ENCODE data around the gene INPP5D.

Gene INPP5D

GRCh38 chr2:233026198-233026813 is 33.8 kb upstream of the INPP5D start:
- TF ChIP-seq FOXM1 (IDR thresholded peaks at IDR 0.05; ENCODE audit: borderline replicate concordance, low read depth), result no peak
- TF ChIP-seq TCF12 (IDR thresholded peaks at IDR 0.05; ENCODE audit: low read depth), result no peak
- TF ChIP-seq TAF1 (IDR thresholded peaks at IDR 0.05; ENCODE audit: low read depth), result no peak
- TF ChIP-seq NFIC (IDR thresholded peaks at IDR 0.05), result no peak
- no peak for TF ChIP-seq CREB1 (IDR thresholded peaks at IDR 0.05; ENCODE audit: low read depth)
- no peak for TF ChIP-seq TEAD4 (IDR thresholded peaks at IDR 0.05)
- no peak for TF ChIP-seq EGR1 (IDR thresholded peaks at IDR 0.05)
- no peak for TF ChIP-seq RAD21 (IDR thresholded peaks at IDR 0.05; ENCODE audit: low read depth)
- TF ChIP-seq YY1 (IDR thresholded peaks at IDR 0.05; ENCODE audit: low read depth), result no peak
- TF ChIP-seq MAX (IDR thresholded peaks at IDR 0.05), result no peak
- no peak for TF ChIP-seq EP300 (IDR thresholded peaks at IDR 0.05; ENCODE audit: borderline replicate concordance)
- no peak for TF ChIP-seq REST (IDR thresholded peaks at IDR 0.05; ENCODE audit: low read depth)
- TF ChIP-seq USF1 (IDR thresholded peaks at IDR 0.05), result no peak
- TF ChIP-seq CEBPB (IDR thresholded peaks at IDR 0.05), result no peak
- no peak for TF ChIP-seq ZBTB7A (IDR thresholded peaks at IDR 0.05; ENCODE audit: low read depth)

- no peak for TF ChIP-seq TEAD4 (IDR thresholded peaks at IDR 0.05)
- no peak for TF ChIP-seq REST (IDR thresholded peaks at IDR 0.05; ENCODE audit: low read depth)
- no peak for TF ChIP-seq NFIC (IDR thresholded peaks at IDR 0.05)
- TF ChIP-seq RAD21 (IDR thresholded peaks at IDR 0.05; ENCODE audit: low read depth), result no peak
- no peak for TF ChIP-seq ZBTB7A (IDR thresholded peaks at IDR 0.05; ENCODE audit: low read depth)
- no peak for TF ChIP-seq FOXM1 (IDR thresholded peaks at IDR 0.05; ENCODE audit: borderline replicate concordance, low read depth)
- TF ChIP-seq MAX (IDR thresholded peaks at IDR 0.05), result no peak
- no peak for TF ChIP-seq CEBPB (IDR thresholded peaks at IDR 0.05)
Measured at GRCh38 chr2:233029321-233029720, 30.8 kb upstream of the INPP5D start.

DNA sequence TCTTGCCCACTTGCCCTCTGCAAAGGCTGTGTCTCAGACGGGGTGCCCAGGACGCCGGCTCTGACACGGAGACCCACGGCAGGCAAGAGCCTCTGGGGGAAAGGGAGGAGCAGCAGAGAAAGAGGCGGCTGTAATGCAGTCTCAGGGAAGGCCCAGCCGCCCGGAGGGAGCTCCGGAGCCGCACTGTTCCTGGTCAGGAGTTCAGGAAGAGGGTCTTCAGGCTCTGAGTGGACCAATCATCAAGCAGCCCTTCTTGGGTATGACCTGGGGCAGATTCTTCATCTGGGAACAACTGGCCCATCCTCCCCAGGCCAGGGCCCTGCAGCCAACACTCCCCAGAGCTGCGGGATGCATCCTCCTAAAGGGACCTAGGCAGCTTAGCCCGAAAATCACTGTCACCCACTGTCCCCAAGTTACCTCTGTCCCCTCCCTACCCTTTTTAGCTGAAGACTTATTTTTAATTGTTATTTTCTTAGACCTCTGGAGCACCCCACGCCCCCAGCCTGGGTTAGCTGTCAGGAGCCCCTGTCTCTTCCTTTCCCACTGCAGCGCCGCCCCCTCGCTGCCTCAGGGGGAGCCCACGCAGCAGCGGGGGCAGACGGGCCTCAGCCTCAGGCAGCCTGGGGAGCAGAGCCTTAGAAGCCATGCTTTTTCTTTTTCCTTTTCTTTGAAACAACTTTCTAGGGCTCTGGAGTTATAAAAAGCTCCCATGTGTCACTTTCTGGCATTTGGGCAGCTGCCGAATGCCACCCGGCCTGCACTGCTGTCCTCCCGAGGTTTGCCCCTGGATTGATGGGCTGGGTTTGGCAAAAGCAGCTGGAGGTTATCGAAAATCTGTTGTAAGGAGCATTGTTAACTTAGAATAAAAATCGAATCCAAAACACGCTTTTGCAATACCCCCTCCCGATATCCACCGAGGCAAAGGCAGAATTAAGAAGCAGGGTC is 28.3 kb upstream of the INPP5D start:
- TF ChIP-seq RAD21 (IDR thresholded peaks at IDR 0.05; ENCODE audit: low read depth), result no peak
- TF ChIP-seq NFIC (IDR thresholded peaks at IDR 0.05), result no peak
- no peak for TF ChIP-seq FOXM1 (IDR thresholded peaks at IDR 0.05; ENCODE audit: borderline replicate concordance, low read depth)
- TF ChIP-seq TCF12 (IDR thresholded peaks at IDR 0.05; ENCODE audit: low read depth), result no peak
- TF ChIP-seq TAF1 (IDR thresholded peaks at IDR 0.05; ENCODE audit: low read depth), result no peak
- TF ChIP-seq CREB1 (IDR thresholded peaks at IDR 0.05; ENCODE audit: low read depth), result no peak
- no peak for TF ChIP-seq TEAD4 (IDR thresholded peaks at IDR 0.05)
- TF ChIP-seq REST (IDR thresholded peaks at IDR 0.05; ENCODE audit: low read depth), result no peak

DNA sequence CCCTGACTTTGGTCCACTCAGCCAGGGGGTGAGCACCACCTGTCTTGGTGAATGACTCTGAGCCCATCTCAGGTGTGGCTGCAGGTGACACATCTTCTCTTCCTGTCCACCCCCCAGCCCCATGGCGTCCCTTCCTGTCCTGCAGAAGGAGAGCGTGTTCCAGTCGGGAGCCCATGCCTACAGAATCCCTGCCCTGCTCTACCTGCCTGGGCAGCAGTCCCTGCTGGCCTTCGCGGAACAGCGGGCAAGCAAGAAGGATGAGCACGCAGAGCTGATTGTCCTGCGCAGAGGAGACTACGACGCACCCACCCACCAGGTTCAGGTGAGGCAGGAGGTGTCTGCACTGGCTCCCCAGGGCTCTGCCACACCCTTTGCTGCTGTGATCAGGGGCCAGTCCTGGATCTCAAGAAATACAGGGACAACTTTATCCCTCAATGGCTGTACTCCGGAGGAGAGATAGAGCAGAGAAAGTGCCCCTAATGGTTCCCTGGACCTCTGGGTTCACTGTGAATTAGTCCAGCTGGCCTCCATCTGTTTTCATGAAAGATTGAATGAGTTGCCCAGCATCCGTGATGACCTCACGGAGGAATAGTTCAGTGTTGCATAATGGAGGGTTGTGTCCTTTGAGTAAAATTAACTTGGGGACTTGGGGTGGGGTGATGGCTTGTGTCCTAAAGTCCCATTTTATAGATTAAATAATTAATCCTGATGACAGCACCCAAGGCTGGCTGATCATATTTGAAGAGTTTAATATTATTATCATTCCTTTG is 27.4 kb upstream of the INPP5D start, which contains the start of gene NEU2:
Gene NEU2, plus strand, starts transcription at position 122 of the 770 bp plus-strand sequence. Its CDS starts 0 bp downstream, at position 122.
- TF ChIP-seq USF1 (IDR thresholded peaks at IDR 0.05), result no peak
- no peak for TF ChIP-seq CEBPB (IDR thresholded peaks at IDR 0.05)
- no peak for TF ChIP-seq EP300 (IDR thresholded peaks at IDR 0.05; ENCODE audit: borderline replicate concordance)
- TF ChIP-seq YY1 (IDR thresholded peaks at IDR 0.05; ENCODE audit: low read depth), result no peak
- no peak for TF ChIP-seq TCF12 (IDR thresholded peaks at IDR 0.05; ENCODE audit: low read depth)
- TF ChIP-seq REST (IDR thresholded peaks at IDR 0.05; ENCODE audit: low read depth), result no peak
- no peak for TF ChIP-seq CREB1 (IDR thresholded peaks at IDR 0.05; ENCODE audit: low read depth)
- TF ChIP-seq MAX (IDR thresholded peaks at IDR 0.05), result no peak
- TF ChIP-seq EGR1 (IDR thresholded peaks at IDR 0.05), result no peak
- TF ChIP-seq NFIC (IDR thresholded peaks at IDR 0.05), result no peak
- TF ChIP-seq ZBTB7A (IDR thresholded peaks at IDR 0.05; ENCODE audit: low read depth), result no peak
- no peak for TF ChIP-seq TAF1 (IDR thresholded peaks at IDR 0.05; ENCODE audit: low read depth)
- no peak for TF ChIP-seq RAD21 (IDR thresholded peaks at IDR 0.05; ENCODE audit: low read depth)
